NCI-H2107 (cell line): Measurements from ENCODE around the gene DHRS7B.
"Not testable (repeated sequence)": the region's sequence is repeated elsewhere in the genome, so short reads cannot be mapped to it uniquely, and the experiment has no call there.

Experiments used
- DNase-seq: peaks from one replicate; lab custom pipeline; 2025; lab: John Stamatoyannopoulos, UW

The DHRS7B gene

GRCh38 chr17:21108651-21109050, 18.1 kb upstream of the DHRS7B start:
- no peak for DNase-seq

- DNase-seq: no peak
Observed at GRCh38 chr17:21113049-21113690, 13.6 kb upstream of the DHRS7B start.

GRCh38 chr17:21113716-21114115, 13.0 kb upstream of the DHRS7B start:
- DNase-seq: no peak

GRCh38 chr17:21114791-21115190, 12.0 kb upstream of the DHRS7B start:
- DNase-seq: not testable (repeated sequence)

- no peak for DNase-seq
Observed at GRCh38 chr17:21119247-21119918, 7.4 kb upstream of the DHRS7B start.

- DNase-seq: no peak
Observed at GRCh38 chr17:21119919-21120249, 6.9 kb upstream of the DHRS7B start.

- no peak for DNase-seq
Observed at GRCh38 chr17:21124086-21124485, 2.7 kb upstream of the DHRS7B start.

- DNase-seq: not testable (repeated sequence)
Observed at GRCh38 chr17:21124517-21124916, 2.2 kb upstream of the DHRS7B start.

- no peak for DNase-seq
Observed at GRCh38 chr17:21125862-21126261, 902 bp upstream of the DHRS7B start.

- DNase-seq: no peak
Observed at GRCh38 chr17:21127509-21128077, 829 bp downstream of the DHRS7B start.

- no peak for DNase-seq
Observed at GRCh38 chr17:21129023-21129681, 2.4 kb downstream of the DHRS7B start.

GRCh38 chr17:21131137-21131536, 4.4 kb downstream of the DHRS7B start:
- no peak for DNase-seq

- no peak for DNase-seq
Observed at GRCh38 chr17:21132428-21132827, 5.7 kb downstream of the DHRS7B start.

- DNase-seq: no peak
Observed at GRCh38 chr17:21134559-21134958, 7.8 kb downstream of the DHRS7B start.

GRCh38 chr17:21140911-21141310, 14.1 kb downstream of the DHRS7B start:
- DNase-seq: no peak

GRCh38 chr17:21141331-21141730, 14.6 kb downstream of the DHRS7B start:
- no peak for DNase-seq

GRCh38 chr17:21142065-21142464, 15.3 kb downstream of the DHRS7B start:
- DNase-seq: not testable (repeated sequence)

- DNase-seq: no peak
Observed at GRCh38 chr17:21143695-21144094, 16.9 kb downstream of the DHRS7B start.

- not testable (repeated sequence) for DNase-seq
Observed at GRCh38 chr17:21144299-21144698, 17.5 kb downstream of the DHRS7B start.

- DNase-seq: no peak
Observed at GRCh38 chr17:21146362-21147015, 19.7 kb downstream of the DHRS7B start.

GRCh38 chr17:21149621-21150020, 22.9 kb downstream of the DHRS7B start:
- no peak for DNase-seq

- DNase-seq: no peak
Observed at GRCh38 chr17:21152731-21153130, 26.0 kb downstream of the DHRS7B start.
